ENCODE measurements around the gene YKT6.

- TF ChIP-seq POLR2A (IDR thresholded peaks at IDR 0.05) (no peak), CTCF (IDR thresholded peaks at IDR 0.05) (no peak)
Observed at GRCh38 chr7:44256459-44256858, 55.7 kb downstream of the YKT6 start.

Data from tibial nerve (tissue), 3 donors.